Vagina (tissue), 2 donors: Measurements from ENCODE around the gene PLEKHF1.

ENCODE experiments used
- POLR2AphosphoS5 ChIP-seq, 2 donors: sonication (generic); formaldehyde crosslinking; IDR thresholded peaks; one replicate each; pipeline ENCODE4 v1.9.0; 2017; ENCODE audit warnings: antibody characterized with exemption in 2 of 2, mild to moderate bottlenecking in 2 of 2, low read depth in 1 of 2; ENCODE audit not compliant: insufficient read depth in 1 of 2
- TF ChIP-seq, protein P1 (sequence below), 3 experiments: fragments of 450-650 bp in 2 of 3; fragments of 200-600 bp in 1 of 3; sonication (generic) in 1 of 3; IDR thresholded peaks; one replicate each; pipeline ENCODE4 v1.5.1; 2017 to 2019; ENCODE audit warnings: antibody characterized with exemption in 3 of 3, mild to moderate bottlenecking in 2 of 3, moderate library complexity in 2 of 3

DNA sequence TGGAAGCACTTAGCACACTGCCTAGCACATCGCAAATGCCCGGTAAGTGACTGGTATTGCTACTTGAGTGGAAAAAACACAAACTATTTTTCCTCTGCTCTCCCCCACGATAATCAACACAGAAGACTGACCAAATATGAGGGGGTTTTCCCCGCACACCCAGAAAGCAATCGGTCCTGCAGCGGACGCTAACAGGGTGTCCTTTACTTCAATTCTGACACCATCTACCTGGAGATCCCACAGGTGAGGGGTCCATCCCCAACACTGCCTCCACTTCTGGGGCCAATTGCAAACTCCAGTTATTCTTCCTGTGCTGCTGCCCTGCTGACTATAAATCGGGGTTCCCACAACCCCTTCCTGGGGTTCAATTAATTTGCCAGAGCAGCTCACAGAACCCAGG is 26.2 kb upstream of the PLEKHF1 start:
- no peak for TF ChIP-seq POLR2AphosphoS5 (IDR thresholded peaks at IDR 0.05; ENCODE audit: insufficient read depth in 1 of 2, low read depth in 1 of 2)
- TF ChIP-seq, protein P1, sequence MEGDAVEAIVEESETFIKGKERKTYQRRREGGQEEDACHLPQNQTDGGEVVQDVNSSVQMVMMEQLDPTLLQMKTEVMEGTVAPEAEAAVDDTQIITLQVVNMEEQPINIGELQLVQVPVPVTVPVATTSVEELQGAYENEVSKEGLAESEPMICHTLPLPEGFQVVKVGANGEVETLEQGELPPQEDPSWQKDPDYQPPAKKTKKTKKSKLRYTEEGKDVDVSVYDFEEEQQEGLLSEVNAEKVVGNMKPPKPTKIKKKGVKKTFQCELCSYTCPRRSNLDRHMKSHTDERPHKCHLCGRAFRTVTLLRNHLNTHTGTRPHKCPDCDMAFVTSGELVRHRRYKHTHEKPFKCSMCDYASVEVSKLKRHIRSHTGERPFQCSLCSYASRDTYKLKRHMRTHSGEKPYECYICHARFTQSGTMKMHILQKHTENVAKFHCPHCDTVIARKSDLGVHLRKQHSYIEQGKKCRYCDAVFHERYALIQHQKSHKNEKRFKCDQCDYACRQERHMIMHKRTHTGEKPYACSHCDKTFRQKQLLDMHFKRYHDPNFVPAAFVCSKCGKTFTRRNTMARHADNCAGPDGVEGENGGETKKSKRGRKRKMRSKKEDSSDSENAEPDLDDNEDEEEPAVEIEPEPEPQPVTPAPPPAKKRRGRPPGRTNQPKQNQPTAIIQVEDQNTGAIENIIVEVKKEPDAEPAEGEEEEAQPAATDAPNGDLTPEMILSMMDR (IDR thresholded peaks at IDR 0.05), result no peak
